Peyer's patch (tissue), 4 donors: ENCODE results near the gene S100A11.

Experiments used
- POLR2A ChIP-seq, 2 donors: fragments of 450-650 bp; IDR thresholded peaks; one replicate each; pipeline ENCODE4 v1.5.1; 2017; ENCODE audit warnings: antibody characterized with exemption in 2 of 2, mild to moderate bottlenecking in 2 of 2, moderate library complexity in 2 of 2
- TF ChIP-seq, protein P1 (sequence below), 6 experiments: fragments of 450-650 bp in 4 of 6; fragments of 200-600 bp in 2 of 6; sonication (generic) in 1 of 6; IDR thresholded peaks; one replicate each; pipeline ENCODE4 v1.5.1; 2017 to 2019; ENCODE audit warnings: antibody characterized with exemption in 6 of 6, mild to moderate bottlenecking in 3 of 6, moderate library complexity in 1 of 6

- TF ChIP-seq, protein P1, sequence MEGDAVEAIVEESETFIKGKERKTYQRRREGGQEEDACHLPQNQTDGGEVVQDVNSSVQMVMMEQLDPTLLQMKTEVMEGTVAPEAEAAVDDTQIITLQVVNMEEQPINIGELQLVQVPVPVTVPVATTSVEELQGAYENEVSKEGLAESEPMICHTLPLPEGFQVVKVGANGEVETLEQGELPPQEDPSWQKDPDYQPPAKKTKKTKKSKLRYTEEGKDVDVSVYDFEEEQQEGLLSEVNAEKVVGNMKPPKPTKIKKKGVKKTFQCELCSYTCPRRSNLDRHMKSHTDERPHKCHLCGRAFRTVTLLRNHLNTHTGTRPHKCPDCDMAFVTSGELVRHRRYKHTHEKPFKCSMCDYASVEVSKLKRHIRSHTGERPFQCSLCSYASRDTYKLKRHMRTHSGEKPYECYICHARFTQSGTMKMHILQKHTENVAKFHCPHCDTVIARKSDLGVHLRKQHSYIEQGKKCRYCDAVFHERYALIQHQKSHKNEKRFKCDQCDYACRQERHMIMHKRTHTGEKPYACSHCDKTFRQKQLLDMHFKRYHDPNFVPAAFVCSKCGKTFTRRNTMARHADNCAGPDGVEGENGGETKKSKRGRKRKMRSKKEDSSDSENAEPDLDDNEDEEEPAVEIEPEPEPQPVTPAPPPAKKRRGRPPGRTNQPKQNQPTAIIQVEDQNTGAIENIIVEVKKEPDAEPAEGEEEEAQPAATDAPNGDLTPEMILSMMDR (IDR thresholded peaks at IDR 0.05), result no peak
- no peak for TF ChIP-seq POLR2A (IDR thresholded peaks at IDR 0.05)
Observed at GRCh38 chr1:152000964-152001630, 35.7 kb downstream of the S100A11 start.
